Thyroid gland (tissue), 4 donors: ENCODE results near the gene RPTOR.

Experiments used
- CTCF ChIP-seq, 6 experiments: fragments of 200-600 bp in 3 of 6; fragments of 450-650 bp in 3 of 6; sonication (generic) in 3 of 6; IDR thresholded peaks; one replicate each; pipeline ENCODE4 v1.5.1; 2016 to 2019; ENCODE audit warnings: antibody characterized with exemption in 6 of 6, mild to moderate bottlenecking in 2 of 6, inconsistent platforms in 1 of 6, moderate library complexity in 1 of 6
- POLR2A ChIP-seq, 2 donors: fragments of 450-650 bp; IDR thresholded peaks; one replicate each; pipeline ENCODE4 v1.6.1; 2017; ENCODE audit warnings: antibody characterized with exemption in 2 of 2, mild to moderate bottlenecking in 2 of 2, moderate library complexity in 1 of 2

GRCh38 chr17:80790021-80790765, 245.6 kb downstream of the RPTOR start:
- no peak for TF ChIP-seq CTCF (IDR thresholded peaks at IDR 0.05)
- no peak for TF ChIP-seq POLR2A (IDR thresholded peaks at IDR 0.05)
